Activated T-cell treated with anti-CD3 and anti-CD28 coated beads, Interleukin-2, amount 50 U/mL, for 4 hours (primary cell): ENCODE data around the gene GPR63. TPM values are rescaled to one million over a fixed set of nuclear protein-coding genes. Genes with fewer than 3 reads are reported as not detected.

Source experiments
- ATAC-seq, 2 donors: fragments of 200-7000 bp; cut with Tn5 transposase; one replicate each; pipeline ENCODE4 v1.10.0; 2021
- DNase-seq: peaks from one replicate; pipeline ENCODE4 v3.0.0-alpha.2; 2020
- H3K27me3 Mint-ChIP-seq: one replicate; pipeline ENCODE4 v1.8.0; 2021; ENCODE audit warnings: low read depth, mixed read lengths
- H3K36me3 Mint-ChIP-seq: one replicate; pipeline ENCODE4 v1.8.0; 2022; ENCODE audit warnings: mixed read lengths; ENCODE audit not compliant: insufficient read depth
- H3K4me1 Mint-ChIP-seq: one replicate; pipeline ENCODE4 v1.8.0; 2021; ENCODE audit warnings: low read depth, mixed read lengths
- H3K4me3 Mint-ChIP-seq: one replicate; pipeline ENCODE4 v1.8.0; 2021; ENCODE audit warnings: mild to moderate bottlenecking, moderate library complexity, mixed read lengths
- H3K9me3 Mint-ChIP-seq: one replicate; pipeline ENCODE4 v1.8.0; 2021; ENCODE audit warnings: mixed read lengths
- total RNA-seq, 3 donors: library from RNA; stranded (reverse); gene quantifications; one replicate each; pipeline ENCODE4 v1.2.1, GENCODE V29; 2021

The GPR63 gene
- total RNA-seq, 3 donors from 2014 or later = 0.48 to 0.63 (median 0.57) TPM

- no peak for DNase-seq
- no peaks in the 10 kb centered on the region for H3K4me1 Mint-ChIP-seq
Observed at GRCh38 chr6:96760153-96760687, 77.1 kb downstream of the GPR63 start.

GRCh38 chr6:96755096-96755495, 82.2 kb downstream of the GPR63 start:
- Mint-ChIP-seq H3K4me1 (no peaks in the 10 kb centered on the region), H3K27me3 (peaks cover 16% of the 10 kb centered on the region), H3K36me3 (no peaks in the 10 kb centered on the region), H3K4me3 (no peak overlapping the region), H3K9me3 (no peaks in the 10 kb centered on the region)
- no peak for ATAC-seq
- no peak for DNase-seq

More at GRCh38 chr6:96760153-96760687, 77.1 kb downstream of the GPR63 start:
- no peaks in the 10 kb centered on the region for H3K36me3 Mint-ChIP-seq
- peaks cover 6% of the 10 kb centered on the region for H3K27me3 Mint-ChIP-seq
- H3K4me3 Mint-ChIP-seq = no peak overlapping the region
- no peaks in the 10 kb centered on the region for H3K9me3 Mint-ChIP-seq
- no peak for ATAC-seq

- Mint-ChIP-seq H3K9me3 (no peaks in the 10 kb centered on the region), H3K4me3 (no peak overlapping the region), H3K36me3 (no peaks in the 10 kb centered on the region), H3K27me3 (peaks cover 18% of the 10 kb centered on the region), H3K4me1 (no peaks in the 10 kb centered on the region)
- no peak for ATAC-seq
- DNase-seq = no peak
Observed at GRCh38 chr6:96749891-96750290, 87.4 kb downstream of the GPR63 start.

Other genes starting within 250 kb of the GPR63 start
- 100 to 1,000 TPM; 110 to 130 (median 115) TPM for gene NDUFAF4, start 60.4 kb upstream of the GPR63 start, total RNA-seq
- under 1 TPM; 0.11 to 0.20 (median 0.18) TPM for gene KLHL32, start 87.3 kb upstream of the GPR63 start, total RNA-seq